ENCODE results near the gene ADGRD1.

DNA sequence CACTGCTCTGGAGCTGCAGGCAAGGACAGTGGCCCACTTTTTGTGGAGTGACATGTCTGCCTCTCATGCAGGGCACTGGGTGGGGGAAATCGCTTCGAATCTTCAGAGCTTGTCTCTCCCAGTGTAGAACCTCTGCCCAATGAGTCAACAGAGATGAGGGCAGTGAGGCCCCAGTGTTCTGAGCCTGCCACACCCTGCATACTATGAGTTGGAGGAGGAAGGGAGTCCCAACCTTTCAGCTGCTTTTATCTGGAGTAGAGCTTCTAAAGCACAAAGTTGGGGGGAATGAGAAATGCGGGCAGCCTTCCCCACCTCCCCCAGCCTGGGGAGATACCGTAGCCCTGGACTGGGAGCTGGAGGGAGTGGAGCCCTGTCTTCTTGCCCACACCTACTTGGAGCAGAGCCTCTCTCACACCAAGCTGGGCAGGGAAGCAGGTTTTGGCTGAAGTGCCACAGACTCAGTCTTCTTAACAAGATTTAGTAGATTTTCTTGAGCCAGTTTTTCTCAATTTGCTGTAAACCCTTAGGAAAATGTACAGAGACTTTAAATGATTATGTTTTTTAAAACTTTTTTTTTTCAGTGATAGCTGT is 159.1 kb downstream of the ADGRD1 start:
- TF ChIP-seq, protein P1, sequence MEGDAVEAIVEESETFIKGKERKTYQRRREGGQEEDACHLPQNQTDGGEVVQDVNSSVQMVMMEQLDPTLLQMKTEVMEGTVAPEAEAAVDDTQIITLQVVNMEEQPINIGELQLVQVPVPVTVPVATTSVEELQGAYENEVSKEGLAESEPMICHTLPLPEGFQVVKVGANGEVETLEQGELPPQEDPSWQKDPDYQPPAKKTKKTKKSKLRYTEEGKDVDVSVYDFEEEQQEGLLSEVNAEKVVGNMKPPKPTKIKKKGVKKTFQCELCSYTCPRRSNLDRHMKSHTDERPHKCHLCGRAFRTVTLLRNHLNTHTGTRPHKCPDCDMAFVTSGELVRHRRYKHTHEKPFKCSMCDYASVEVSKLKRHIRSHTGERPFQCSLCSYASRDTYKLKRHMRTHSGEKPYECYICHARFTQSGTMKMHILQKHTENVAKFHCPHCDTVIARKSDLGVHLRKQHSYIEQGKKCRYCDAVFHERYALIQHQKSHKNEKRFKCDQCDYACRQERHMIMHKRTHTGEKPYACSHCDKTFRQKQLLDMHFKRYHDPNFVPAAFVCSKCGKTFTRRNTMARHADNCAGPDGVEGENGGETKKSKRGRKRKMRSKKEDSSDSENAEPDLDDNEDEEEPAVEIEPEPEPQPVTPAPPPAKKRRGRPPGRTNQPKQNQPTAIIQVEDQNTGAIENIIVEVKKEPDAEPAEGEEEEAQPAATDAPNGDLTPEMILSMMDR (IDR thresholded peaks at IDR 0.05; ENCODE audit: low read depth, low read length, poor library complexity, severe bottlenecking) = no peak
- no peak for TF ChIP-seq EZH2phosphoT487 (IDR thresholded peaks at IDR 0.05; ENCODE audit: borderline replicate concordance, low read length)
